Stomach (tissue), 4 donors: ENCODE results near the gene NME8.

ENCODE experiments used
- CTCF ChIP-seq, 7 experiments: fragments of 450-650 bp in 4 of 7; fragments of 200-600 bp in 3 of 7; sonication (generic) in 3 of 7; IDR thresholded peaks; one replicate each; pipeline ENCODE4 v1.5.1; 2016 to 2019; ENCODE audit warnings: antibody characterized with exemption in 7 of 7, control low read depth in 2 of 7, mild to moderate bottlenecking in 1 of 7
- POLR2A ChIP-seq, 4 donors: fragments of 450-650 bp; IDR thresholded peaks; one replicate each; pipeline ENCODE4 v1.6.1; 2016; ENCODE audit warnings: antibody characterized with exemption in 4 of 4, control low read depth in 2 of 4, mild to moderate bottlenecking in 1 of 4, moderate library complexity in 1 of 4
- POLR2AphosphoS5 ChIP-seq, 3 donors: sonication (generic); formaldehyde crosslinking; IDR thresholded peaks; one replicate each; pipeline ENCODE4 v1.6.1; 2016; ENCODE audit warnings: antibody characterized with exemption in 3 of 3

GRCh38 chr7:37815671-37816371, 32.6 kb upstream of the NME8 start:
- TF ChIP-seq CTCF (IDR thresholded peaks at IDR 0.05) (no peak), POLR2AphosphoS5 (IDR thresholded peaks at IDR 0.05) (no peak), POLR2A (IDR thresholded peaks at IDR 0.05) (no peak)
